ENCODE results near the gene ARL2BP.

ARL2BP gene

GRCh38 chr16:57256601-57257395 is 11.7 kb downstream of the ARL2BP start:
- no peak overlapping the region for H3K4me3 ChIP-seq (ENCODE audit: low read depth, low read length)
- no peaks in the 10 kb centered on the region for H3K9me3 ChIP-seq (ENCODE audit: control insufficient read depth, insufficient read depth, low read depth, low read length)
- H3K27me3 ChIP-seq (ENCODE audit: control insufficient read depth, insufficient read depth, low read length), result no peaks in the 10 kb centered on the region
- peaks cover 17% of the 10 kb centered on the region for H3K36me3 ChIP-seq (ENCODE audit: control insufficient read depth, insufficient read depth, low read length)
- H3K9ac ChIP-seq (ENCODE audit: low read length), result peak overlapping the region; percentile 8
- peaks cover 10% of the 10 kb centered on the region for H3K4me1 ChIP-seq (ENCODE audit: control insufficient read depth, insufficient read depth, low read length)
- H3K27ac ChIP-seq (ENCODE audit: low read depth, low read length), result no peak overlapping the region

- Histone ChIP-seq H3K4me3 (ENCODE audit: low read depth, low read length) (no peak overlapping the region), H3K9ac (ENCODE audit: low read length) (no peak overlapping the region), H3K27ac (ENCODE audit: low read depth, low read length) (no peak overlapping the region), H3K4me1 (ENCODE audit: control insufficient read depth, insufficient read depth, low read length) (peaks cover 10% of the 10 kb centered on the region), H3K27me3 (ENCODE audit: control insufficient read depth, insufficient read depth, low read length) (no peaks in the 10 kb centered on the region), H3K9me3 (ENCODE audit: control insufficient read depth, insufficient read depth, low read depth, low read length) (no peaks in the 10 kb centered on the region), H3K36me3 (ENCODE audit: control insufficient read depth, insufficient read depth, low read length) (peaks cover 9% of the 10 kb centered on the region)
Measured at GRCh38 chr16:57257455-57258070, 12.5 kb downstream of the ARL2BP start.

GRCh38 chr16:57258226-57258909 is 13.3 kb downstream of the ARL2BP start:
- Histone ChIP-seq H3K9ac (ENCODE audit: low read length) (no peak overlapping the region), H3K36me3 (ENCODE audit: control insufficient read depth, insufficient read depth, low read length) (peaks cover 2% of the 10 kb centered on the region; the same call in 1 of the 2 replicates), H3K9me3 (ENCODE audit: control insufficient read depth, insufficient read depth, low read depth, low read length) (no peaks in the 10 kb centered on the region), H3K4me3 (ENCODE audit: low read depth, low read length) (no peak overlapping the region), H3K4me1 (ENCODE audit: control insufficient read depth, insufficient read depth, low read length) (peaks cover 10% of the 10 kb centered on the region), H3K27me3 (ENCODE audit: control insufficient read depth, insufficient read depth, low read length) (no peaks in the 10 kb centered on the region), H3K27ac (ENCODE audit: low read depth, low read length) (no peak overlapping the region)

- no peaks in the 10 kb centered on the region for H3K9me3 ChIP-seq (ENCODE audit: control insufficient read depth, insufficient read depth, low read depth, low read length)
- H3K4me3 ChIP-seq (ENCODE audit: low read depth, low read length), result no peak overlapping the region
- H3K9ac ChIP-seq (ENCODE audit: low read length), result no peak overlapping the region
- H3K27me3 ChIP-seq (ENCODE audit: control insufficient read depth, insufficient read depth, low read length), result no peaks in the 10 kb centered on the region
- peaks cover 10% of the 10 kb centered on the region for H3K4me1 ChIP-seq (ENCODE audit: control insufficient read depth, insufficient read depth, low read length)
- no peak overlapping the region for H3K27ac ChIP-seq (ENCODE audit: low read depth, low read length)
- H3K36me3 ChIP-seq (ENCODE audit: control insufficient read depth, insufficient read depth, low read length), result peaks cover 2% of the 10 kb centered on the region; the same call in 1 of the 2 replicates
Measured at GRCh38 chr16:57258910-57259475, 13.9 kb downstream of the ARL2BP start.

GRCh38 chr16:57260294-57260929 is 15.4 kb downstream of the ARL2BP start:
- H3K9ac ChIP-seq (ENCODE audit: low read length), result peak overlapping the region; percentile 21

GRCh38 chr16:57261806-57262205 is 16.7 kb downstream of the ARL2BP start:
- H3K27ac ChIP-seq (ENCODE audit: low read depth, low read length), result no peak overlapping the region
- H3K36me3 ChIP-seq (ENCODE audit: control insufficient read depth, insufficient read depth, low read length), result no peaks in the 10 kb centered on the region

More at GRCh38 chr16:57260294-57260929, 15.4 kb downstream of the ARL2BP start:
- Histone ChIP-seq H3K9me3 (ENCODE audit: control insufficient read depth, insufficient read depth, low read depth, low read length) (no peaks in the 10 kb centered on the region), H3K4me3 (ENCODE audit: low read depth, low read length) (peak overlapping the region; percentile 12; the same call in 1 of the 2 replicates), H3K36me3 (ENCODE audit: control insufficient read depth, insufficient read depth, low read length) (no peaks in the 10 kb centered on the region), H3K27ac (ENCODE audit: low read depth, low read length) (peak overlapping the region; percentile 82; the same call in 1 of the 2 replicates), H3K27me3 (ENCODE audit: control insufficient read depth, insufficient read depth, low read length) (no peaks in the 10 kb centered on the region), H3K4me1 (ENCODE audit: control insufficient read depth, insufficient read depth, low read length) (peaks cover 10% of the 10 kb centered on the region)

GRCh38 chr16:57262841-57263540 is 17.9 kb downstream of the ARL2BP start:
- Histone ChIP-seq H3K4me3 (ENCODE audit: low read depth, low read length) (no peak overlapping the region), H3K36me3 (ENCODE audit: control insufficient read depth, insufficient read depth, low read length) (no peaks in the 10 kb centered on the region), H3K4me1 (ENCODE audit: control insufficient read depth, insufficient read depth, low read length) (peaks cover 16% of the 10 kb centered on the region), H3K9me3 (ENCODE audit: control insufficient read depth, insufficient read depth, low read depth, low read length) (no peaks in the 10 kb centered on the region), H3K9ac (ENCODE audit: low read length) (peak overlapping the region; percentile 2), H3K27ac (ENCODE audit: low read depth, low read length) (no peak overlapping the region), H3K27me3 (ENCODE audit: control insufficient read depth, insufficient read depth, low read length) (no peaks in the 10 kb centered on the region)

More at GRCh38 chr16:57261806-57262205, 16.7 kb downstream of the ARL2BP start:
- peaks cover 16% of the 10 kb centered on the region for H3K4me1 ChIP-seq (ENCODE audit: control insufficient read depth, insufficient read depth, low read length)
- H3K4me3 ChIP-seq (ENCODE audit: low read depth, low read length), result no peak overlapping the region
- no peak overlapping the region for H3K9ac ChIP-seq (ENCODE audit: low read length)
- H3K9me3 ChIP-seq (ENCODE audit: control insufficient read depth, insufficient read depth, low read depth, low read length), result no peaks in the 10 kb centered on the region
- no peaks in the 10 kb centered on the region for H3K27me3 ChIP-seq (ENCODE audit: control insufficient read depth, insufficient read depth, low read length)

- no peak overlapping the region for H3K9ac ChIP-seq (ENCODE audit: low read length)
- H3K9me3 ChIP-seq (ENCODE audit: control insufficient read depth, insufficient read depth, low read depth, low read length), result no peaks in the 10 kb centered on the region
- H3K4me1 ChIP-seq (ENCODE audit: control insufficient read depth, insufficient read depth, low read length), result peaks cover 16% of the 10 kb centered on the region
- H3K36me3 ChIP-seq (ENCODE audit: control insufficient read depth, insufficient read depth, low read length), result no peaks in the 10 kb centered on the region
- no peak overlapping the region for H3K4me3 ChIP-seq (ENCODE audit: low read depth, low read length)
- H3K27me3 ChIP-seq (ENCODE audit: control insufficient read depth, insufficient read depth, low read length), result no peaks in the 10 kb centered on the region
- H3K27ac ChIP-seq (ENCODE audit: low read depth, low read length), result no peak overlapping the region
Measured at GRCh38 chr16:57263541-57264351, 18.7 kb downstream of the ARL2BP start.

GRCh38 chr16:57264381-57264780 is 19.3 kb downstream of the ARL2BP start:
- H3K9me3 ChIP-seq (ENCODE audit: control insufficient read depth, insufficient read depth, low read depth, low read length), result no peaks in the 10 kb centered on the region
- no peaks in the 10 kb centered on the region for H3K27me3 ChIP-seq (ENCODE audit: control insufficient read depth, insufficient read depth, low read length)
- no peak overlapping the region for H3K4me3 ChIP-seq (ENCODE audit: low read depth, low read length)
- peaks cover 22% of the 10 kb centered on the region for H3K4me1 ChIP-seq (ENCODE audit: control insufficient read depth, insufficient read depth, low read length)
- H3K36me3 ChIP-seq (ENCODE audit: control insufficient read depth, insufficient read depth, low read length), result no peaks in the 10 kb centered on the region
- H3K9ac ChIP-seq (ENCODE audit: low read length), result no peak overlapping the region
- H3K27ac ChIP-seq (ENCODE audit: low read depth, low read length), result no peak overlapping the region

Measured in HUES6 (cell line).